Thyroid gland (tissue), 4 donors: ENCODE data around the gene RPL7A.

Source experiments
- CTCF ChIP-seq, 6 experiments: fragments of 200-600 bp in 3 of 6; fragments of 450-650 bp in 3 of 6; sonication (generic) in 3 of 6; IDR thresholded peaks; one replicate each; pipeline ENCODE4 v1.5.1; 2016 to 2019; ENCODE audit warnings: antibody characterized with exemption in 6 of 6, mild to moderate bottlenecking in 2 of 6, inconsistent platforms in 1 of 6, moderate library complexity in 1 of 6
- POLR2A ChIP-seq, 2 donors: fragments of 450-650 bp; IDR thresholded peaks; one replicate each; pipeline ENCODE4 v1.6.1; 2017; ENCODE audit warnings: antibody characterized with exemption in 2 of 2, mild to moderate bottlenecking in 2 of 2, moderate library complexity in 1 of 2

GRCh38 chr9:133342570-133342969 lies 5.4 kb upstream of the RPL7A start:
- TF ChIP-seq CTCF (IDR thresholded peaks at IDR 0.05) (no peak), POLR2A (IDR thresholded peaks at IDR 0.05) (no peak)
